SH-SY5Y (cell line): Measurements from ENCODE around the gene CCDC47.

Source experiments
- GATA2 ChIP-seq: IDR thresholded peaks from 2 replicates; pipeline ENCODE4 v1.6.1; 2011; ENCODE audit warnings: mild to moderate bottlenecking, low read depth, low read length
- GATA3 ChIP-seq: IDR thresholded peaks from 2 replicates; pipeline ENCODE4 v1.6.1; 2011; ENCODE audit warnings: low read depth, mild to moderate bottlenecking, low read length, moderate library complexity

The CCDC47 gene

DNA sequence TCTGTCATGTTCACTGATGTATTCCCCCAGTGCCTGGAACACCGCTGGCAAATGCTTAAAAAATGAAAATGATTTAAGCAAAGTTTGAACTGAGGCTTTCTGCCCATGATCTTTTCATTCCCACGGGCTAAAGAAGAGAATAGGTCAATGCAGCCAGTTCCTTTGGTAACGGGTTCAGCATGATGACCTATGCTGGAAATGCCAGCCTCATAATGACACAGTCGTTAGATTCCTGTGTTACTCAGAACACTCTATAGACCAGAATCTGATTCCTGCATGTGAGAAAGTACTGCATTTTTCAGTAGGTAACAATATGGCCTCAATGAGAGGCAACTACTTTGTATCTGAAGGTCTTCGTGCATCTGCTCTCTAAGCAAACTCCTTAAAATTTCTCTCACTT, 54.4 kb downstream of the CCDC47 start:
- TF ChIP-seq GATA3 (no peak), GATA2 (no peak)

DNA sequence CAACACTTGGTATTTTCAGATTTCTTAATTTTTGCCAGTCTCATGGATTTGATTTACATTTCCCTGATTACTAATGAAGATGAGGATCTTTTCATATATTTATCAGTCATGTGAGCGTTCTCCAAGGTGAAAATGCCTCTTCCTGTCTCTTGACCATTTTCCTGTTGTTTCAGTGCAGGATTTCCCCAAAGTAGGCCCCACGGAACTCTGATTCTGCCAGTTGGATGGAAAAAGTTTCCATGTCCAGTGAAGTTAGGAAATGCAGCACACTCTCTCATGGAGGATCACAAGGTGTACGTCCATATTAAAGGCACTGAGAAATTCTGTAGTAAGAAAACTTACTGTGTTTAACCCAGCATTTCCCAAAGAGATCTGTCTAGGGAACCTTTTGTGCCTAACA, 57.0 kb downstream of the CCDC47 start:
- TF ChIP-seq GATA2 (no peak), GATA3 (no peak)

DNA sequence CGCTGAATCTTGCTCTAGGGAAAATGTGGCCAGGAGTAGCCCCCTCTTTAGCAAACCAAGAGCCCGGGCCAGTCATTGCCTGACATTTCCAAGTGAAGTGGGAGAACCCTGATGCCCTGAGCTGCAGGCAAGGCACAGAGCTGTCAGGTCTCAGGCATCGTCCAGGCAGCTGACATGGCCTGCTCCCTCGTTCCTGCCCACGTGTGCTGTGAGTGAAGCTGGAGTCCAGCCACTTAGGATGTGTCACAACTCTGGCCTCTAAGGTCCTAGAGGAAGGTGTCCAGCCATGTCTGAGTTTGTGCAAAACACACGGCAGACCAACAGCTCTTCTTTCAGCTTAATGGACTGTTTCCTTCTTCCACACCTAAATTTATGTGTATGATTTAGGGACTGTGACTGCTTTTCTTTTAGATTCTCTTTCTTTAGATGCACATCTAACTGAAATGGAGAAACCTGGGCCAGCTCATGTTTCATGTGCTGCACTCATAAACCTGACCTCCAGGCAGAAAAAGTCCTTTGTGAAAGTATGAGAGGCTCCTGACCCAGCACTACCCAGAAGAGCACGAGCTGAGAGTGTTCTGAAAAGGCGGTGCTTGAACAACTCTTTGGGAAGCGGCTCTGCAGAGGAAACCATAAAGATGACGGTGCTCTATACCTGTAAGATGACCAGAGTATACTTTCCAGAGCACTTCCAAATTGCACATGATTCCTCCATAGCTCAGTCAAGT, 58.7 kb downstream of the CCDC47 start:
- no peak for TF ChIP-seq GATA3
- TF ChIP-seq GATA2 = no peak

DNA sequence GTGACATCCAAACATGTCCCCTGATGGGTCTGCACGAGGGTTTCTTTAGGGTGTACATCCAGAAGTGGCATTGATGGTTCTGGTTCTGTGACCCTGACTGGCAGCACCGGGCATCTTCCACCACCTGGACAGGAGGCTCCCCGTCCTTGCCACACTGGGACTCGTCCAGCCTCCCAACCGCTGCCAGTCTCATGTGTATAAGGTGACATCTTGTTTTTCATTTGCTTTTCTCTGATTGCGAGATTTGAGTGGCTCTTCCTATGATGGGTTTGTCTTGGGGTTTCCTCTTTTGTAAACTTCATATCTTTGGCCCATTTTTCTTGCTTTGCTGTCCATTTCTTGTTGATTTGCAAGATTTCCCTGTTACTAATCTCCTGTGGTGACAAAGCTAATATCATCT, 64.3 kb downstream of the CCDC47 start:
- TF ChIP-seq GATA2 (no peak), GATA3 (no peak)

DNA sequence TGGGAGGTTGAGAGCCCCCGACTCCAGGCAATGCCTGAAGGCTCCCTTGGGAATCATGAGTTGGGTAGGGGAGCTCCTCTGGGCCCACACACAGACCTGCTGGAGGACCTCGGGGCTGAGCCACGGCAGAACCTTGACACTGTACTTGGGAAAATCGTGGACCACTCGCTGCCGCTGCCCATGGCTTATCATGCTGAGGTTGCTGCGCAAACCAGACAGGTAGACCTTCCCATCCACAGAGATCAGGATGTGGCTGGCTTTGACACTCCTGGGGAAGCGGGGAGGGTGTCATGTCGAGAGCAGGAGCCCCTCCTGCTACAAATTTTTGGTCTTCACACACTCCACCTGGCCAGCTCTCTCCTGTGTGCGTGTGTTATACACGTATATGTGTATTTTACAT, 66.2 kb downstream of the CCDC47 start:
- TF ChIP-seq GATA2 (no peak), GATA3 (no peak)

DNA sequence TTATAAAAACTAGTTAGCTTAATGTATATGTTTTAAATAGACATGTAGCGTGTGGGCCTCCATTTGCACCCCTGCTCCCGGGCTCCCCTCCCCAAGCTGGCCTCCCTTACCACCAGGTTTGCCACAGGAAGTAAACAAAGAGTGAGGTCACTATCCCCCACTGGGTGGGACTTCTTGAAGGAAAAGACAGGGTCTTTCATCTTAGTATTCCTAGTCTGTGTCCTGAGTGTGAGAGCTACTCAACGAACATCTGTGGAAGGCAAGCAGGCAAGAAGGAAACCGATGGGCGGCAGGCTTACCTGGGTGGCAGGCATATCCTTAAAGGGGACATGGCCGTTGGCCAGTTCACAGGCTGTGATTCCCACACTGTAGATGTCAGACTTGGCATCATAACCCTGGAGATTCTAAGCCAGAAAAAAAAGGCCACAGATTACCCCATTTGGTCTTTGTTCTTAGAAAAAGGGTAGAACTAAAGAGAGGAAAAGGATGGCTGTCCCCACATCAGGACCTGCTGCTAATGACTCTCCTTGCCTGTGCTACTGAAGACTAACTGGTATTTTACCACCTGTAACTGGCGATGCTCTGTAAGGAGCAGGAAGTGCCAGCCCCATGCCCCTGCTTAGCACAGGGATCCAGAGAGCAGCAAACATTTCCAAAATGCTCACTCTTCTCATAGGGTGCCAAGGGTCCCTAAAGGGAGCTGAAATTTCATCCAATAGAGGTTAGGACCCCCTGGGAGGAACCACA, 66.9 kb downstream of the CCDC47 start:
- TF ChIP-seq GATA3 = no peak
- no peak for TF ChIP-seq GATA2

DNA sequence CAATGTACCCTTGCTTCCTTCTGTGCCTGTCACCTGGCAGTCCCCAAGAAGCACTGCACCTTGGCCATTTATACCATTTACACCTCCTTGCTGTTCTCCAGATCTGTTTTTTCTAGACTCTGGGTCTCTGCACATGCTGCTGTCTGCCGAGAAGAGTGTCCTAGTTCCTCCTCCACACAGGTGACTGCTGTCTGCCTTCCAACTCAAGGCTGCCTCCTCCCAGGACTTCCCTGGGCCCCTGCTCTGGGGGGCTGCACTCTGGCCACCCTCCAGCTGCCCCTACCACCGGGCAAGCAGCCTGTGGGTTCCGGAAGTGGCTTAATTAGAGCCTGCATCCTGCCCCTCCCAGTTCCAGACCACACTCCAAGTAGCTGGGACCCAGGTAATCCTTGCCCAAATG, 67.7 kb downstream of the CCDC47 start:
- TF ChIP-seq GATA3 = no peak
- TF ChIP-seq GATA2 = no peak

DNA sequence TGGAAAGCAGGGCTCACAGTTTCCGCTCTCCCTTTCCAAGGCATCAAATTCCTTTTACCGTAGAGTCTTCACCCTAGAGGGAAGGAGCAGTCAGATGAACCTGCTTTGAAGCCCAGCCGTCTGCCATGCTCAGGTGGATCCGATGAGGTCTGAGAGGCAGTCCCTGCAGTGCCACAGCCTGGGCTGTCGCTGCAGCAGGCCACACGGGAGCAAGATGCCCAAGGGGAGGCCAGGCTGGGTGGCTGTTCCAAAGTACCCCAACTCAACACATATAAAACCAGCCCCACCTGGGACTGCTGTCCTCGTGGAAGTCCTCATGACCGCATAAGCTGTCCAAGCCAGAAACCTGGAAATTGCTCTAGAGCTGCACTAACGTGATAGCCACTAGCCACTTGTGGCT, 68.6 kb downstream of the CCDC47 start:
- TF ChIP-seq GATA2 (no peak), GATA3 (no peak)

DNA sequence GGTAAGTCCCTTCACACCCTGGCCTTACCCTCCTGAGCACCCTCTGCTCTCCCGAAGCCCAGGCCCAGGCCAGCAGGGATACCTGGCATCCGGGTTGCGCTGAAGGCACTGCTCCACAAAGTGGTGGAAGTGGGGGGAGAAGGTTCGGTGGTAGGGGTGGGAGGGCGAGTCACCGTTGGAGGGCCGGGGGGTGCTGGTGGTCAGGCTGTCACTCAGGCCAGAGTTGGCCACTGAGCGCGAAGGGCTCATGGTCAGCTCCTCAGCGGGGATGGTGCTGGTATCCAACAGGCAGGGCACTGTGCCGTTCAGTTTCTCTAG, 69.2 kb downstream of the CCDC47 start:
- TF ChIP-seq GATA2 = no peak
- TF ChIP-seq GATA3 = no peak

DNA sequence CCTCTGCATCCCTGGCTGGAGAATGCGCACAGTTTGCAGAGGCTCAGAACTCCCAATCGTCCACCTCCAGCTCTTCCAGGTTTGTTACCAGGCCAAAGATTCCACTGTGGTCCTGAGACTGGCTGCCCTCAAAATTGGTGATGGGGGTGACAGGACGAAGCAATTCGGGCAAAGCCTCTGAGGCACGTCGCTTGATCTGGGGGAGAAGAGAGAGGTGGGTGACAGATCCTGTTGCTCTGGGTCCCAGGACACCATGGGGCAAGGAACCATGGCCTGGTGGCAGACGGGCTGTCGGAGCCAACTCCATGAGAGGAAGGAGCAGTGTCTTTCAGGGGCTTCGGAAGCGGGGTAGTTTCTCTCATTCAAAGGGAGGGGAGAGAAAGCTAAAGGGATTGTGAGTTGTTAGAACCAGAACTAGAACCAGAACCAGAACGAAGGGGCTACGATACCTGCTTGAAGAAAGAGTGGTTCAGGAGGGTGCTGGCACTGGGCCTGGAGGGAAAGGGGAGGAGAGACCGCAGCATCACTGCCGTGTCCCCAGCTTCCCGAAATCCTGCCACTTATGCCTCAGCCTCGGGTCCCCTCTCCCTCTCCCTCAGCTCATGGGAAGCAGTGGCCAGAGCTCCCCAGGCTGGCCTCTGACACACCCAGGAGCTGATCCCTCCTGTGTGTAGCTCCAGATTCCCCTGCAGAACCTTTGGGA, 69.7 kb downstream of the CCDC47 start:
- TF ChIP-seq GATA2 (no peak), GATA3 (no peak)

DNA sequence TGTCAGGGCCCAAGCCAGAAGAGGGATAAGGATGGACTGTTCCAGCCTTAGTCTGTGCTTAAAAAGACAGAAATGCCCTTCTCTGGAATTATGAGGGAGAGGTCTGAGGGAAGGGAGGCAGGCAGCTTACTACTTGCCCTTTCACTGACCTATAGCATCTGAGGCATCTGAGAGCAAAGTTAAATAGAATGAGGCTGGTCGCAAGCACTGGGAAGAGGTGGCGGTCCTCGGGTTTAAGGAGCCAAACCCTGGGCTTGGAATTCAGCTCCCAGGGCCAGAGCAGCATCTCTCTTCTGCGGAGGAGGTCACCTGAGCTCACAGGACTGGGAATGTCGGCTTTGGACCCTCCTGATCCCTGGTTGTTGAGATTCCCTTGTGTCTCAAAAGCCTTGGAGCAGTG, 70.4 kb downstream of the CCDC47 start:
- TF ChIP-seq GATA3 = no peak
- no peak for TF ChIP-seq GATA2

DNA sequence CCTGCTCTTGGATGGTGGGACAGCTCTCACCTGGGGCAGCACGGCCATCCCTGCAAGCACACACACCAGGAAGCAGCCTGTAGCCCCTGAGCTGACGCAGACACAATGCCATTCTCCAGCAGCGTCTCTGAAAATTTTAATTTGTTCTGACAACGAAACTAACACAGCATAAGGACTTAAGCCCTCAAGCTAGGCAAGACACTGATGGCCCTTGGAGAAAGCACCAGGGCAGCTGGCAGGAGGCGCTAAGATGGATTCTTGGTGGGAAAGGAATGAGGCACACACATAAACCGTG, 70.7 kb downstream of the CCDC47 start:
- TF ChIP-seq GATA3 (no peak), GATA2 (no peak)

DNA sequence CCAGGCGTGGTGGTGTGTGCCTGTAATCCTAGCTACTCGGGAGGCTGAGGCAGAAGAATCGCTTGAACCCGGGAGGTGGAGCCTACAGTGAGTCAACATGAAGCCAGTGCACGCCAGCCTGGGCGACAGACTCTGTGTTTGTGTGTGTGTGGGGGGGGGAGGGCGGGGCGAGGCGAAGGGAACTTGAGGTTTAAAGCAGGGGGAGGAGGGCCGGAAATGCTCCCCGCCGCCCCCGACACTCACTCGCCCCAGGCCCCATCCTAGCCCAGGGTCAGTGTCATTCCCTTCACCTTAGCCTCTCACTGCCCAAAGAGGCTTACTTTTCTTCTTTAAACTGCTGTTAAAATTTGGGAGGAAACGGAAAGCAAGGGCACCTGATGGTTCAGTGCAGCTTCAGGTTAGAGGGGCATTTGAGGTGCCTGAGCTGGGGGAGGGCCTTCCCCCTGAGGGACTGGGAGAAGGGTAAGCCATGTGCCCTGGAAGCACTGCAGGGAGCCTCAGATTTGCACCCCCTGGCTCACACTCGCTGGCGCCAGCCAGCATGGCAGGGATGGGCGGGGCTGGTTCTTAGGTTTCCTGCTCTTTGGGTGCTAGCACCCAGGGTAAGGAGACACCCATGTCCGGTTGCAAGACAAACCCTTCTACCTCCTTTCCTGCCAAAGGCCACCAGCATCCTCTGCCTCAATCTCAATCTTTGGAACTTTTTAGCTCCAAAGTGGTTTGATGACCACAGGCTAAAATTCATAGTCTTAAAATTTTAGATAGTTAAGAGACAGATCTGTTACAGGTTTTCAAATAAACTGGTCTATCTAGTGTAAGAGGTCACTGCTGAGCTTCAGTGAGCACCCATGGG, 71.3 kb downstream of the CCDC47 start:
- TF ChIP-seq GATA2 (no peak), GATA3 (no peak)

DNA sequence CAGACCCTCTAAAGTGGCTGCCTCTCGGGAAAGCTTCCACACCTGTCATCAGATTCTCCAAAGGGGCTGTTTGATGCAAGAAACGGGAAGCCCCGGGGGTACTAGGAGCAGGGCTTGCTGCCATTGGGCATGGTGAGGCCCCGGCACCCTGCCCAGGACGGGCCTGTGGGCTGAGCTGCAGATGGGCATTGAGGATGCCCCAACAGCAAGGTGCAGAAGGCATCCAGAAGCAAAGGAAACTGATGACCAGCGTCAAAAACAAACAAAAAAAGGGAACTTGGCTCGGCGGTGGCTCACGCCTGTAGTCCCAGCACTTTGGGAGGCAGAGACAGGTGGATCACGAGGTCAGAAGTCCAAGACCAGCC, 72.0 kb downstream of the CCDC47 start:
- TF ChIP-seq GATA2 = no peak
- no peak for TF ChIP-seq GATA3
